Uterus (tissue), 4 donors: ENCODE measurements around the gene TSSK6. TPM values are rescaled to one million over a fixed set of nuclear protein-coding genes. Genes with fewer than 3 reads are reported as not detected.

Experiments used
- DNase-seq, 2 donors: peaks; one replicate each; pipeline ENCODE4 v3.0.0-alpha.2; 2019 to 2020
- H3K27ac ChIP-seq, 2 donors: fragments of 200-600 bp; sonication (generic); 1 replicate in 1 of 2; 2 replicates in 1 of 2; pipeline ENCODE4 v1.5.1; 2016 to 2018
- H3K27me3 ChIP-seq, 2 donors: fragments of 200-600 bp; sonication (generic); one replicate each; pipeline ENCODE4 v1.5.1; 2018 to 2019; ENCODE audit warnings: control low read depth in 1 of 2
- H3K36me3 ChIP-seq, 2 donors: fragments of 200-600 bp; sonication (generic); one replicate each; pipeline ENCODE4 v1.5.1; 2019; ENCODE audit warnings: control low read depth in 1 of 2
- H3K4me1 ChIP-seq, 2 donors: fragments of 200-600 bp; sonication (generic); one replicate each; pipeline ENCODE4 v1.5.1; 2018 to 2019; ENCODE audit warnings: control low read depth in 1 of 2
- H3K4me3 ChIP-seq, 2 donors: fragments of 200-600 bp; sonication (generic); 1 replicate in 1 of 2; 2 replicates in 1 of 2; pipeline ENCODE4 v1.5.1; 2018 to 2019; ENCODE audit warnings: mild to moderate bottlenecking in 1 of 2
- H3K9me3 ChIP-seq, 2 donors: fragments of 200-600 bp; sonication (generic); one replicate each; pipeline ENCODE4 v1.5.1; 2019; ENCODE audit warnings: control low read depth in 1 of 2
- POLR2A ChIP-seq, 2 donors: fragments of 450-650 bp; IDR thresholded peaks; one replicate each; pipeline ENCODE4 v1.6.1; 2016; ENCODE audit warnings: antibody characterized with exemption in 2 of 2, mild to moderate bottlenecking in 1 of 2, moderate library complexity in 1 of 2
- intact Hi-C: fragments of 100-400 bp; cut with DNase I; formaldehyde crosslinking; loops from one replicate; pipeline ENCODE4 v1.15.1; 2023; ENCODE audit warnings: low total_unique reads
- total RNA-seq, 4 donors: library from RNA; depleted of rRNA in 3 of 4; stranded (reverse); fragments of >200 nt in 3 of 4; gene quantifications; one replicate each; pipeline versions ENCODE4 v1.1.0 to v1.2.4, GENCODE V29; 2014 to 2023
- TF ChIP-seq, protein P1 (sequence below), 4 experiments: fragments of 200-600 bp in 2 of 4; fragments of 450-650 bp in 2 of 4; sonication (generic) in 2 of 4; IDR thresholded peaks; one replicate each; pipeline ENCODE4 v1.5.1; 2016 to 2019; ENCODE audit warnings: antibody characterized with exemption in 4 of 4, mild to moderate bottlenecking in 2 of 4, moderate library complexity in 1 of 4
- donor health status: DM: yes; HTN: yes; CAD: no.

Gene TSSK6
- total RNA-seq, 4 donors from 2014 or later = 1.3 to 2.0 TPM; not detected in 2

DNA sequence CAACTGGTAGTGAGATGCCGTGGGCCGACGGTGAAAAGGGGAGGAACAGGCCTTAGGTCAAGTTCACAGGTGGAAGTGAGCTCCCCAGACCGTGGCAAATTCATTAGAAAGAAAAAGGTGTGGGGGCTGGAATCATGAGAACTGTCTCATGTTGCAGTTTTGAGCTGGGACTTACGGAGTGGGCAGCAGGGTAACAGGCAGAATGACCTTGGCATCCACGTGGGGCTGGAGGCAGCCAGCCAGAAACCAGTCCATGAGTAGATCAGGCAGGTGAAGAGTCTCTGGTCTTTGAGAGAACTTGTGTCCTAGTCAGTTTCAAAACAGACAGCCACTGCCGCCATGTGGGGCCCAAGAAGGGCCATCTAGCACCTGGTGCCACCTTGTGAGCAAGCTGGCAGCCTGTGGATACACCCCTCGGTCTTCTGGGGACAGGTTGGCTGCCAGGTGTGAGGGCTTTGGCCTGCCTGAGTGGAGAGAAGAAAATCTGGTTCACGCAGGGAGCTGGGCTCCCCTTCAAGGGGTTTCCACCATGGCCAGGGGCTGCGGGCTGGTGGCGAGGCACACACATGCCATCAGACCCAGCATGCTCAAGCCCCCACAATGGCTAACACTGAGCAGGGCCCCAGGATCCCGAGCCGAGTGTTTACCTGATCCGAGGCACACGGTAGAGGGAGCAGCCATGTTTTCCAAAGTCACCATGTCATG lies 23.9 kb downstream of the TSSK6 start:
- no peaks in the 10 kb centered on the region for H3K36me3 ChIP-seq
- intact Hi-C loops = no loop called here
- DNase-seq = no peak

DNA sequence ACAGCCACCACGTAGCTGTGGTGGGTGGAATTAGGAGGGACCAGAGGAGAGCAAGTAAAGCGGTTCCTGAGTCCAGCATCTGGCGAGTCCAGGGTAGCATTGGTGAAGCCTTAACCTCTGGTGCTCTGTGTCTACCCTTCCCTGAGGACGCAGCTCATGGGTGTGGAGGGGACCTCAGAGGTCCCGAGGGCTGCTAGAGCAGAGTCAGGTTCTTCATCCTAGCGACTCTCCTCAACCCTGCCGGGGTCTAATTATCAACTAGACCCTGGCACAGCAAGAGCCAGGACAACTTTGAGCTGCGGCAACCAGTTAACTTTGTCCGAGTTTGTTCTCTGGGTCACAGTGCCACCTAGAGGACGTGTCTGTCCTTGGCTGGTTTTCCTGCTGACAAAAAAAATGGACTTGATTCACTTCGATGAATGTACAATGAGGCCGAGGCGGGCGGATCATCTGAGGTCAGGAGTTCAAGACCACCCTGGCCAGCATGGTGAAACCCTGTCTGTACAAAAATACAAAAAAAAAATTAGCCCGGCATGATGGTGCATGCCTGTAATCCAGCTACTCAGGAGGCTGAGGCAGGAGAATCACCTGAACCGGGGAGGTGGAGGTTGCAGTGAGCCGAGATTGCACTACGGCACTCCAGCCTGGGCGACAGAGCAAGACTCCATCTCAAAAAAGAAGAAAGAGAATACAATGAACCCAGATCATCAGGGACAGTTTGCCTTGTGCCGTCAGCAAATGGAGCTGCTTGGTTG lies 25.0 kb downstream of the TSSK6 start:
- Histone ChIP-seq H3K4me3 (no peak overlapping the region), H3K36me3 (no peaks in the 10 kb centered on the region), H3K9me3 (no peaks in the 10 kb centered on the region), H3K4me1 (peaks cover 6 to 31% of the 10 kb centered on the region in 2 donors), H3K27me3 (no peaks in the 10 kb centered on the region), H3K27ac (peak overlapping the region; percentile 66 to 78)
- peak; percentile 82 for DNase-seq
- TF ChIP-seq, protein P1, sequence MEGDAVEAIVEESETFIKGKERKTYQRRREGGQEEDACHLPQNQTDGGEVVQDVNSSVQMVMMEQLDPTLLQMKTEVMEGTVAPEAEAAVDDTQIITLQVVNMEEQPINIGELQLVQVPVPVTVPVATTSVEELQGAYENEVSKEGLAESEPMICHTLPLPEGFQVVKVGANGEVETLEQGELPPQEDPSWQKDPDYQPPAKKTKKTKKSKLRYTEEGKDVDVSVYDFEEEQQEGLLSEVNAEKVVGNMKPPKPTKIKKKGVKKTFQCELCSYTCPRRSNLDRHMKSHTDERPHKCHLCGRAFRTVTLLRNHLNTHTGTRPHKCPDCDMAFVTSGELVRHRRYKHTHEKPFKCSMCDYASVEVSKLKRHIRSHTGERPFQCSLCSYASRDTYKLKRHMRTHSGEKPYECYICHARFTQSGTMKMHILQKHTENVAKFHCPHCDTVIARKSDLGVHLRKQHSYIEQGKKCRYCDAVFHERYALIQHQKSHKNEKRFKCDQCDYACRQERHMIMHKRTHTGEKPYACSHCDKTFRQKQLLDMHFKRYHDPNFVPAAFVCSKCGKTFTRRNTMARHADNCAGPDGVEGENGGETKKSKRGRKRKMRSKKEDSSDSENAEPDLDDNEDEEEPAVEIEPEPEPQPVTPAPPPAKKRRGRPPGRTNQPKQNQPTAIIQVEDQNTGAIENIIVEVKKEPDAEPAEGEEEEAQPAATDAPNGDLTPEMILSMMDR (IDR thresholded peaks at IDR 0.05) = peak; percentile 81 to 88 (median 84)
- TF ChIP-seq POLR2A (IDR thresholded peaks at IDR 0.05) = no peak
- intact Hi-C loops = no loop called here

More for the DNA sequence above, 23.9 kb downstream of the TSSK6 start:
- H3K4me3 ChIP-seq = no peak overlapping the region
- H3K27ac ChIP-seq = no peak overlapping the region
- no peaks in the 10 kb centered on the region for H3K27me3 ChIP-seq
- H3K9me3 ChIP-seq = no peaks in the 10 kb centered on the region
- TF ChIP-seq POLR2A (IDR thresholded peaks at IDR 0.05) = no peak
- TF ChIP-seq, protein P1 (IDR thresholded peaks at IDR 0.05) = no peak
- peaks cover 6 to 24% of the 10 kb centered on the region in 2 donors for H3K4me1 ChIP-seq

DNA sequence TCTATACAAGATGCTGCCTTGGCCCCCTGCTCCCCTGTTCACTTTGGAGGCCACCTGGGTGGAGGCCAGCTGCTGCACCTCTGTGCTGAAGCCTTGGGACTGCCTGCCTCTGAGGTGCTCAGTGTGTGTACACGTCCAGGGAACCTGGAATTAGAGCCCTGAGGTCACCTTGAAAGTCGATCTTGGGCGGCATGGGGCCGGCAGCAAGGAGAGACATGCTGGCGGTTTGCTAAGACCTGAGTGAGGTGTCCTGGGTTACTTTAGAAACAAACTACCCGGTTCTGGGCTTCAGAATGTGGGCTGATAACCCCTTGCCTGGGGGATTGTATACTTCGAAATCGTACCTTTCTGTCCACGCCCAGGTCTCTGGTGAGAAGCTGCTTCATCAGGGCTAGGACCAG lies 25.5 kb downstream of the TSSK6 start:
- Histone ChIP-seq H3K4me3 (no peak overlapping the region), H3K36me3 (no peaks in the 10 kb centered on the region), H3K27me3 (no peaks in the 10 kb centered on the region), H3K4me1 (peaks cover 6 to 37% of the 10 kb centered on the region in 2 donors), H3K27ac (peak overlapping the region; percentile 66 to 78), H3K9me3 (no peaks in the 10 kb centered on the region)
- no peak for DNase-seq
- intact Hi-C loops = loop anchor here (5.0 kb wide), 1 partner anchor 123 kb away; no protein-coding TSS in a partner anchor
- no peak for TF ChIP-seq POLR2A (IDR thresholded peaks at IDR 0.05)
- TF ChIP-seq, protein P1 (IDR thresholded peaks at IDR 0.05) = no peak

DNA sequence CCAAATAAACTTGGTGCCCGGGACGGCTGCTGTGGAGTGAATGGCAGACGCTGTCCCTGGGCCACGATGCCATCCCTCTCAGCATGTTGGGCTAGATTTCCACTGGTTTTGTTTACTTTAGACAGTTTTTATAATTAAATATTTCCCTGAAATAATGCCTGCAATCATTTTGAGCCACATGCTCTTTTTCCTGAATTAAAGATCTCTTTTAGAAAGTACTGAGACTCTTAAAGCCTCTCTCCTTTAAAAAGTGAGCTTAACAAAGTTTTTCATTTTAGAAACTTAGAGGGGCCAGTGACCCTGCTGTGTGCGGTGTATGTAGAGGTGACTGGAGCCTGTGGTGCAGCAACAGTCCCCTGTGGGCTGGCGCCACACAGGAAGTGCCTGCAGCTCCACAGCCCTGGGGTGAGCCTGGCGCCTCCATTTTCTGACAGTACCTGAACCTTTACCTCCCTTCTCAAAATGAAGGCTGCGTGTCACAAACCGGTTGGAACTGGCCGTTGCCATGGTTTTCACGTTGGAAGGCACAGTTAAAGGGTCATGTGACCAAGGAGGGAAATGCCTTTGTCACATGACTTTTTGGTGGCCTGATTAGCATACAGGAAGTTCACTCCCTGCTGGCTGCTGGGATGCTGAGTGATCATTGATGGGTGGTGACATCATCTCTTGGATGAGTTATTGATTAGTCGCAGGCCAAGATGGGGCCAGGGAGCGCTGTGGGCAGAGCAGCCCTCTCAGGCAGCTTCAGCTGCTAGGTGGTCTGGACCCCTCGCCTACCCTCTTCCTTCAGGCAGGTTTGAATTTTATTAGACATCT lies 26.3 kb downstream of the TSSK6 start:
- intact Hi-C loops = loop anchor here (5.0 kb wide), 1 partner anchor 122 kb away; no protein-coding TSS in a partner anchor
- Histone ChIP-seq H3K27me3 (no peaks in the 10 kb centered on the region), H3K9me3 (no peaks in the 10 kb centered on the region), H3K4me3 (no peak overlapping the region), H3K36me3 (no peaks in the 10 kb centered on the region), H3K4me1 (peaks cover 6 to 39% of the 10 kb centered on the region in 2 donors), H3K27ac (peak overlapping the region; percentile 66 to 78)
- no peak for TF ChIP-seq POLR2A (IDR thresholded peaks at IDR 0.05)
- TF ChIP-seq, protein P1 (IDR thresholded peaks at IDR 0.05) = no peak
- peak; percentile 76 to 83 for DNase-seq
